HG03457 (cell line): ENCODE data around the gene NR2C2.

Experiments used
- ATAC-seq: cut with Tn5 transposase; IDR thresholded peaks from one replicate; pipeline ENCODE4 v1.9.1; 2021; ENCODE audit warnings: moderate number of reproducible peaks; ENCODE audit not compliant: unreplicated experiment

The NR2C2 gene

DNA sequence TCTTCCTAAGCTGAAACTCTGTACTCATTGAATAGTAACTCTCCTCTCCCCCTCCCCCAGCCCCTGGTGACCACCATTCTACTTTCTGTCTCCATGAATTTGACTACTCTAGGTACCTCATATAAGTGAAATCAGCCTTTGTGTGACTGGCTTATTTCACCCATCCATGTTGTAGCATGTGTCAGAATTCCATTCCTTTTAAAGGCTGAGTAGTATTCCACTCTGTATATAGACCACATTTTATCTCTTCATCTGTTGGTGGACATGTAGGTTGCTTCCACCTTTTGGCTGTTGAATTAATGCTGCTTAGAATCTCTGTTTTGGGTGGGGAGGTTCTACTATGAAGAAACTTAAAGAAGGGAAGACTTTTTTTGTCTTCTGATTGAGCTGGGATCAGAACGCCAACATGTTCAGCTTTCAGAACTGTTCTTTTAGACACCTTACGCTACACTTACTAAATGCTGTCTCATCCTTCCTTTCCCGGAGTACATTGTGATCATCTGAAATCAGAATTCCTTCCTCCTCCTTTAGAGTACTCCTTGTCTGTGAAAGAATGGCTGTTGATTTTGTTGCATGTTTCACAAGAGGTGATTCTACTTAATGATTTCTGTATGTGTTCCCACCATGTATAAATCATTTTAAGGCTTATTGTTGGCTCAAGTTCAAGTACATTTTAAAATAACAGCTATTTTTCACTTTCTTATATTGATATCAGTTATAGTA lies 67.4 kb downstream of the NR2C2 start:
- ATAC-seq, result no peak

DNA sequence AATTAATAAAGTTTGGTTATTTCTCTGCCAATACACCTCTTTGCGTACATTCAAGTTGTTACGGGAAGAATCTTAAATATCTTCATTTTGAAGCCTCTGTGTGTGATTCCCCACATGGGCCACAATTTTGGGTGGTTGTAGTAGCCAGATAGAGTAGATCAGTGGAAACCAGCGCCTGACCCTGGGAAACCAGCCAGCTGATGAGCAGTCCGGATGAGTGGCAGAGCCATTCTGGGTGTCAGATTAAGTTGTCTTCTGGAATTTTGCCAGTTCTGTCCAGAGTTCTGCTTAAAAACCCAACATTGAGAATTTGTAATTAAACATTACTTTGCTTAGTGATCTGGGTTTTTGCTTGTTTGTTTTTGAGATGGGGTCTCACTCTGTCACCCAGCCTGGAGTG lies 68.1 kb downstream of the NR2C2 start:
- no peak for ATAC-seq

DNA sequence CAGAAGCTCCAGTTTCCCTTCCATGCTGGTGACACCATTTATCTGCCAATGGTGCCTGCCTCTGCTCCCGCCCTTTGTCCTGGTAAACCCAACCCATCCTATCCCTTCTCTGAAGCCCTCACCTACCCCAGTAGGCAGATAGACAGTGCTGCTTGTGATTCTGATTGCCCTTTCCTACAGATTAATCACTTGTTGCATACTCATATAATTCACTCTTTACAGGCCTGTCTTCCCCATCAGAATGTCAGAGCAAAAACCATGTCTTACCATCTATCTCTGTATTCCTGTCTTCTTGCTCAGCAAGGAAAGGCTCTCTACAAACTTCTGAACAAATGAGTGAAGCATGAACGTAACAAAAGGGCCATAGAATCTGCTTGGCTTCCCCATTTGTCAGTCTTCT lies 69.8 kb downstream of the NR2C2 start:
- ATAC-seq, result no peak

DNA sequence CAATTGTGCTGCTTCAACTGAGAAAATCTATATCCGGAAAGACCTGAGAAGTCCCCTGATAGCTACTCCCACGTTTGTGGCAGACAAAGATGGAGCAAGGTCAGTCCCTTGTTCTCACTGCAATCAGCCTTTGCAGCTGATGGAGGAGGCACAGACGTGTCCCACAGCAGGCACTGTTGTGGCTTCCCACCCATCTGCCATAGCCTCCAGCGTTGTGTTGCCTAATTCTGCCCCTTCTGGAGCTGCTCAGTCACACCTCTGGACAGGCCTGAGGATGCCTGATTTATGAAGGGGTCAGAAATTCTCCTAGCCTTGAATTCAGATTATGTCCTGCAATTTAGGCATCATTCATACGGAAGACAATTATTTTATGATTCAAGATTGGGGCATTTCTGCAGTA lies 75.9 kb downstream of the NR2C2 start:
- ATAC-seq, result no peak

DNA sequence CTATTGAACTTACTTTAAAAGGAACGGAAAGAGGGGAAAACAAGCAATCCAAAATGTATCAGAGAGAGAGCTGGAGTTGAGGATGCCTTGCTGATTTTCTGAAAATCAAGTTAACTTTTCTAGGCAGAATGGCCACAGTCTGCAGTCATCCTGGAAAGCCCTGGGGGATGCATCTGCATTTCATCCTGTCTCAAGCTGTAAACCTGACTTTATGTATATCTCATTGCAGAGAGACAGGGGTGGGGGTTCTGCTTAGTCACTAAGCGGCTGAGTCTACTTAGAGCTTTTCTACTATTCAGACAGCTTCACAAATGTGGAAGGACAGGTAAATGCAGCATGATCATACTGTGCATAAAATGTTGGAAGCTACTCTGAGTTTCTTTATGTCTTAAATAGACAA lies 76.3 kb downstream of the NR2C2 start:
- ATAC-seq, result no peak

DNA sequence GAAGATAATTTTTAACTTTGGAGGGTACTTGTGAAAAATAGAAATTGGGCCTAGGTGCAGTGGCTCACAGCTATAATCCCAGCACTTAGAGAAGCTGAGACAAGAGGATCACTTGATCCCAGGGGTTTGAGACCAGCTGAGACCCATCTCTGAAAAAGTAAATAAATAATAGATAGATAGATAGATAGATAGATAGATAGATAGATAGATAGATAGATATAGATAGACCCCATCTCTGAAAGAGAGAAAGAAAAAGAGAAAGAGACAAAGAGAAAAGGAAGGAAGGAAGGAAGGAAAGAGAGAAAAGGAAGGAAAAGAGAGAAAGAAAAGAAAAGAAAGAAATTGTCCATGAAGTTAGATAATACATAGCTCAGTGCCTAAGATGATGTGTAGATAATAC lies 82.2 kb downstream of the NR2C2 start:
- no peak for ATAC-seq

DNA sequence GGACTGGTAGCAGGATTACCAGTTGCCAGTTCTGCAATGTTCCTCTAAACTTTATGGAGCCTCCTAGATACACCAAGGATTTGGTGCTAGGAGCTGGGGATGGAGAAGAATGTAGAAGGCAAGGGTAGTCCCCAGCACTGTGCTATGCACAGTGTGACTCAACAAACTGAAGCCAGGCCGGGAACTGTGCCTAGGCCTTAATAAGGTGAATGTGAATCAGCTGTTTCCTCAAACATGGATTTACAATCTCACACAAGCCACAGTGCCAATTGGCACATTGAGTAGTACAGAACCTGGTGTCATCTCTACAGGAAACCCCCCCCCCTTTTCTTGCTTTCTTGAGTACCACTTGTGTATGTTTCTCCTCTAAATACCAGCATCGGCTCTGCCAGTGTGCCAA lies 85.3 kb downstream of the NR2C2 start:
- ATAC-seq, result no peak

DNA sequence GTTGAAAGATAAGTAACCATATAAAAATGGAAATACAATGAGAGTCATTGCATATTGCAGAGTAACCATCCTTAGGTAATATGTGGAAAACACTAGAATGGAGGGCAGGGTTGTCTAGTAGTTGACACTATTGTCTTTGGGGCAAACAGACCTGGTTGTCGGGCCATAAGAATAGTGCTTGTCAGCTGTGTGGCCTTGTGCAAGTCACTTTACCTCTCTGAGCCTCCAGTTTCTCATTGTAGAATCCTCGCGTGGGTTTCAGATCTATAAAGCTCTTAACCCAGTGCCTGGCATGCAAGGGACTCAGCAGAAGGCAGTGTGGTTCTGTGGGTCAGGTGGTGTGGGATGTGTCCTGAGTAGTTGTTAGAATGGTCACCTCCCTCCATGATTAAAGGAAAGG lies 85.7 kb downstream of the NR2C2 start:
- no peak for ATAC-seq

DNA sequence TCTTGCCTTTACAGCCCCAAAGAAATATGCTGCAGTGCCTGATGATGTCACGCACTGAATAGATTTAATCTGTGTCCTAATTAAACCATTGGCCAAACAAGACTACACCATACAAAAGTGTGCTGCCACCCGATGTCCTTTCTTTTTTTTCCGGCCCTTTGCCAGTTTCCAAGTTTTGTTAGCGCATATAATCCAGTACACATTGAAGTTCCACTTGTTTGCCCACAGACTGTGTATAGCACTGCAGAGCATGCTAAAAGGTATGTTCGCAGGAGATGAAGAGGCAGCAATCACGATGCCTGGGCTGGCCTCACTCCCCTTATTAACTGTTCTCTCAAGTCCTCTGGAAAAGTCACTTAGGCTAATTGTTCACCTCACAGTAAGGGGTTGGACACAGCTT lies 90.9 kb downstream of the NR2C2 start:
- no peak for ATAC-seq

DNA sequence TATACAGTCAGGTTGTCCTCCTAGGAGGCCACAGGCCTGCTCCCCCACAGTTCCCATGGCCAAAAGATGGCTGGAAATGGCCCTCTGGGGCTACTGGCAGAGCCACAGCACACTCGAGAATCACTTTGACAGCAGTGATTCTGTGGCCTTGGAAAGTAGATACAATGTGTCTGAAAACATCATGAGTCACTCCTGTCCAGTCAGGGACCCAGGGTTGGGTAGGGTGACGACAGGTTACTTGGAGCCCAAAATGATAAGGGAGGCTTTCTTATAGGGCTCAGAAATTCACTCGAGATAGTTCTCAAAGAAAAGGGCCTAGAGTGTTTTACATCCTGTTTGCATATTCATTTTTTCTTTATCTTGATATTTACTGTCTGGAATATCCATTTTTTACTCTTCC lies 93.5 kb downstream of the NR2C2 start:
- no peak for ATAC-seq

DNA sequence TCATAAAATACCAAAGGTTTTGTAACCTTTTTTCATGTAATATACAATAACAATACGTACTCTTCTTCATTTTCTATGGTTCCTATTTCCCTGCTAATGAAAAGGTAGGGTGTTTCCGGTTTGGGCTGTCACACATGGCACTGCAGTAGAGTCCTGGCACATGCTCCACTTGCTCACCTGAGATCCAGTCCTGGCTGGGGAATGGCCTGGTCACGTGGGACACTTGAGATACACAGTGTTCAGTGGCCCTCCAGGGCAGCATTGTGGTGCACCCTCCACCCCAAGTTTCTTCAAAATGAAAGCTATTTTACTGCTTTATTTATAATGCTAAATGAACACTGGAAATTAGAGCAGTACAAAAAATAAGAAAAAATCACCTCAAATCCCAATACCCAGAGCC lies 94.6 kb downstream of the NR2C2 start:
- no peak for ATAC-seq

DNA sequence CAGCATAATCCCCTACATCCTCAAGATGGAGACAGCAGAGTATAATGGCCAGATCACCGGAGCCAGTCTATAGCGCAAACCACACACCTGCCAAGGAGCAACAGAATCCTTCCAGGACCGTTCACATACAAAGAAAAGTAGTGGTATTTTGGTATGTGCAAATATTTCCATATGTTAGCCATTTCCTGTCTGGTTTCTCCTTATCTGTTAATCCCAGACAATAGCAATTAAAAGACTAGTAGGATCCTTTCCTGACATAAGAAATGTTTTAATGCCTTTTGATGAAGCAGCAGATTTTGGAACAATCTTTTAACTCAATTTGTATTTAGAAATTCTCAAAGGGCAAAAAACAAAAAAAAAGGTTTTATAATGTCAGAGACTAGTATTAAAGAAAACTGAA lies 95.6 kb downstream of the NR2C2 start:
- no peak for ATAC-seq

DNA sequence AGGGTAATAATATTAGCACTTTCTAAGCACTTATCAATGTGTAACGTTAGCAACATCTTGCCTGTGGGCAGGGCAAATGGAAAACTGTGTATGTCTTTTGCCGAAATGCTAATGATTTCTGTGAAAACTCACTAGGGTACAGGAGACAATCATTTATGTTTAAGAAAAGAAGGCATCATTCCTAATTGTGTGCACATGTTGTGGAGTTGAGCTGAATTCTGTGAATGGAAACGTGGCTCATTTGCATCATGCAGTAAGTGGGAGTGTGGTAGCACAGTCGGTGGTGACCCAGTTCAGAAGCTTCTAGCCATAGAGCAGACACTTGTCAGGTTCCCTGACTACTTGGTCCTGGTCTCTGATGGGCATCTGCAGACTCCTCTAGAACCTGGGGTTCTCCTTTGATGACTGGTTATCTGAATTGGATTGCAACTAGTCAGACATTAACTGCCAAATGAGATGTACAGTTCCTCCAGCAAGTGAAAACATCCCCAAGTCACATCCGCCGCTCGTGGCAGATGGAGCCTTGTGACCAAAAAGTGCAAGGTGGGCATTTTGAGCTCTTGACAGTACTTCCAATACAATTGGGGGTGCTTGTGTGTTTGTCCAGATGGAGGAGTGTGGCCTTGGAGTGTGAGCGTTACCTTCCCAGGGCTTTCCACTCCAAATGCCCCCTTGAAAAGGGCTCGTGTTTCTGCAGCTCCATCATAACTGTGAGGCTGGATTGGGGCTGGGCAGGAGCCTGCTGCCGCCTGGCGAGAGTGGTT lies 96.2 kb downstream of the NR2C2 start:
- no peak for ATAC-seq

DNA sequence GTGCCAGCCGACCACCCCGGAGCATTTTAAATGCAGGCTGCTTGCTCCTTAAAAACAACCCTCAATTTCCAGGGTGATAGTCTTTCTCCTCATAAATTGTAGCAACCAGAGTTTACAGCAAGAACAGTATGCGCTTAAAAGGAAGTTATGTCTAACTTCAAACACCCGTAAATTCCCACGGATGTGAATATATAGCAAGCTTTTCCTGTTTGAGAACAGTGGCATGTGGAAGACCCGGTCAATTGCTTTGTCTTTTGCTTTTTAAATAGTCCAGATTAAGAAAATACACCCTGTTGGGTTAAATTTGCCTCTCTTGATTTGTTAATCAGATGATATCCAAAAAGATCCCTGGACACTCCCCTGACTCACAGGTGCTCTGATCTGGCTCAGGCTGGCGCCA lies 96.9 kb downstream of the NR2C2 start:
- no peak for ATAC-seq

DNA sequence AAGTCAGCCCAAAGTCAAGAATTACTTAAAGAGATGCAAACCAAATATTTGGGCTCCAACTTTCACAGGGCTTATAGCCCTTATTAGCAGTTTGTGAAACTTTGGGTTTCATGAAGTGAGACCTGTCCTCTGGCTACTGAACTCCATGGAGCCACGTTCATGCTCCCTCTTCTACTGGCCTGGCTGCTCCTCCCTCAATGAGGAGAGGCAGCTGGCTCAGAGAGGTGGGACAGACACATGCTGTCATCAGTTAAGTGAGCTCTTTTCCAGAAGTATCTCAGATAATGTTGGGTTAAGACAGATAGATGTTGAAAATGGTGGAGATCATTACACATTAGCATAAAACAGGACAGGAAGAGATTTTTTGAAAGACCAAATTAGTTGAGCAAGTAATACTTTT lies 98.3 kb downstream of the NR2C2 start:
- no peak for ATAC-seq

DNA sequence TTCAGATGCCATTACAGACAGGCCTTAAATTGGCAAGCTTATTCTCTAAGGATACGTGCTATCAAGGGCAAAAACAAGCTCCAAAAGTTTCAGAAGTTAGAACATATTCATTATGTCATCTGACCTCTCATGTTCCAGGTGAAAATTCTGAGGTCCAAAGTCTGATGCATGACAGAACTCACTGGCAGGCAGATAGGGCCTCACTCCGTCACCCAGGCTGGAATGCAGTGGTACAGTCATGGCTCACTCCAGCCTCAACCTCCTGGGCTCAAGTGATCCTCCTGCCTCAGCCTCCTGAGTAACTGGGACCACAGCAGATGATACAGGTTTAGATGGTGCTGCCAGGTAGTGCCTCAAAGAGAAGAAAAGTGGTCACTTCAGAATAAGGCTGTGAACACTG lies 102.2 kb downstream of the NR2C2 start:
- no peak for ATAC-seq

DNA sequence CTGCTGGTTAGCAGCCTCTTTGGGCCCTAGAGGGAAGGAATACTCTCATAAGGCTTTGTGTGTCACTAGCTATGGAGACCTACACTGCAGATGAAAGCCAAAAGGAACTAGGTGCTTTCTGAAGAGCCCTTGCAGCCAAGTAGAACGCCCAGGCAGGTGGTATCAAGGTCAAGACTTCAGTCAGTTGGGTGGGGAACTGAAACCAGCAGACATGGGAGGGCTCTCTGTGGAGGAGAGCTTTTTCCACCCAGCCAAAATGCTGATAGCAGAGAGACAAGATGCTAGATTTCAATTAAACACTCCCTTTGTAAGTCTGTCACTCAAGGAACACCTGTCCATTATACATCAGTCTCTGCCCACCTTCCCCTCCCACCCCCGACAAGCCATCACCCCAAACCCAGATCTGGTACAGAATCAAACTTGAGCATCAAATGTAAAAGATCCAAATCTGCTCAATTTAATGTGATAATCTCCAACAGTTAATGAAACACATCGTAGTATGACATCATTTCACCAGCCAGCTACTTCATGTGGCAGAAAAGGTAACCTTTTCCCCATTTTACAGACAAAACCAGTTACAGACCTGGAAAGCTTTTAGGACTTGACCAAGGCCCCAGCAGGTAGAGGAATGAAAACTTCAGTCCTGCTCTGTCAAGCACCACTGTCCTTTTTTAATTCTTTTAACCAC lies 103.2 kb downstream of the NR2C2 start:
- ATAC-seq, result peak; percentile 70

DNA sequence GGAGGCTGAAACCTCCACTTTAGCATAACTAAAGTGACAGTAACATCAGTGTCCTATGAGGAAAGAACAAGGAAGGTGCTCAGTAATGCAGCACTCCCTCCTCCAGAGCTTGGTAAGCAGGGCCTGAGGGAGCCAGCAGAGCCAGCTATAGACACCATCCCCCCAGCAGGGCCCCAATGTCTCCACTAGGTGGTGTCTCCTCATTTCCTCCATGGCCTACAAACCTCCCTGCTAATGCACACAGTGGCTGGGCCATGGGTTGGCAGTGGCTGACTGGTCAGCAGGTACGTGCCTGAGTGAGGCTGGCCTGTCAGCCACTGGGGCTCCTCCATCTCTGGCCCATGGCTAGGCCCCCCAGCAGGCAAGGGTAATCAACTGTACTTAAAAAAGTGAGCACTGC lies 104.1 kb downstream of the NR2C2 start:
- no peak for ATAC-seq

DNA sequence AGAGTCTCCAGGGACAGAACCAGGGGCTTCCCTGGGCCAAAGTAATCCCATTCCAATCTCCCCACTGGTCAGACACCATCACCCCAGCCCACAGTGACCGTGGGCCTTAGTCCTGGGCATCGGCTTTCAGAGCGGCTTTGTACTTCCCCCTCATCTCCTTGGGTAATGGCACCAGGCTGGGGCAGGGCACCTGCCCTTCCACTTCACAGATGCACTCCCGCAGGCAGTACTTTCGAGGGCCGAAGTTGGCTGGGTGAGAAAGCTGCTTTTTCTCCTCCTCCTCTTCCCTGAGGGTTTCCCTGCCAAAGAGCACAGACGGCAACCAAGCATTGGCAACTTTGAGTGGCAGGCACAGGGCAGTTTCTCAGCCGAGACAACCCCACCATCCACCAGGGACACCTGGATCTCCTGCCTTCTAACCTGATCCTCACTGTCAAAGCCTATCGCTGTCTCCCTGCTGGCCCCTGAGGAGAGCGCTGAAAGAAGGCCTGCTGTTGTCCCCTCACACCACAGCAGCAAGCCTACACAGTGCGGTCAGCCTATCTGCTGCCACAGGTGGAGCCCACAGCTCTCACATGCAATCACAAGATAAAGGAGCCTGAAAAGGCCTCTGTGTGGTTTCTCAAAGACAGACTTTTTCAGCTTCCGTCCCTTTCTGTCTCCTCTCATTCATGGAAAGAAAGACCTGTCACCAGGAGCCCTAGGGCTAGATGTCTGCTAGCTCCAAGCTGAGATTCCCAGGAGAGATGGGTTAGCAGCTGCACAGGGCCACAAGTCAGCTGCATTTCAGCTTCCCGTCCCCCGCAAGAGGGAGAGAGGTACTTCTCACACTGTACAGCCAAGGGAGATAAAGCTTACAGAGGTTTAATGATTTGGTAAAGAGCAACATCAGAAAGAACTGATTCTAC lies 105.2 kb downstream of the NR2C2 start:
- ATAC-seq, result no peak

DNA sequence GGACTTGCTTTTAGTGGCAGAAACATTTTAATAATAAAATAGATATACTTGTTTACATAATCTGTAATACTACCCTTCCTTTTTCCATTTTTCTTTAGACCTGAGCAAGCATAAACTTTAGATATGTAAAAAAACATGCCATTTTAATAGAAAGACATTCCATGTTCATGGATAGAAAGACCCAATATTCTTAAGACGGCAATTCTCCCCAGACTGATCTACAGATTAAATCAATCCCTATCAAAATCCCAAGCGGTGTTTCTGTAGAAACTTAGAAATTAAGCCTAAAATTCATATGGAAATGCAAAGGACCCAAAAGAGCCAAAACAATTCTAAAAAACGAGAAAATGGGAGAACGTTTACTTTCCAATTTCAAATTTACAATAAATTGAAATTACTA lies 106.2 kb downstream of the NR2C2 start:
- no peak for ATAC-seq

DNA sequence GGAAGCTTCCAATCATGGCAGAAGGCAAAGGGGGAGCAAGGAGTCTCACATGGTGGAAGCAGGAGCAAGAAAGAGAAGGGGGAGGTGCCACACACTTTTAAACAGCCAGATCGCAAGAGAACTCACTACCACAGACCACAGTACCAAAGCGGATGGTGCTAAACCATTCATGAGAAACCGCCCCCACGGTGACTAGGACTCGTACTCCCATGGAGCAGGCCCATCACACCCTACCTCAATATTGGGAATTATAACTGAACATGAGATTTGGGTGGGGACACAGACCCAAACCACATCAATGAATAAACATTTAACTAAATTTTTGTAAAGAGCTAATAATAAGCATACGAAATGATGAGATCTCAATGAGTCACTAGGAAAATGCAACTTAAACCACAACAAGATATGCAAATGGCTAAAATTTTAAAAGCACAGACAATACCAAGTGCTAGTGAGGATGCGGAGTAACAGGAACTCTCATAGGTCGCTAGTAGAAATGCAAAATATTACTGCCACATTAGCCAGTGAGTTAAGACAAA lies 107.7 kb downstream of the NR2C2 start:
- no peak for ATAC-seq
